Aorta (tissue), 5 donors: ENCODE data around the gene SPAG4. TPM values are rescaled to one million over a fixed set of nuclear protein-coding genes. Genes with fewer than 3 reads are reported as not detected.

Experiments used
- ATAC-seq: fragments of 200-7000 bp; cut with Tn5 transposase; one replicate; pipeline ENCODE4 v1.9.1; 2022; ENCODE audit warnings: moderate library complexity; ENCODE audit not compliant: low FRiP score
- DNase-seq, 2 donors: peaks; one replicate each; pipeline ENCODE4 v3.0.0-alpha.2; 2020
- H3K27ac ChIP-seq, 2 donors: one replicate each; pipeline ENCODE4 v1.5.1; 2013; ENCODE audit warnings: low read length in 2 of 2, mild to moderate bottlenecking in 2 of 2, moderate library complexity in 2 of 2, control low read depth in 1 of 2, inconsistent platforms in 1 of 2, low read depth in 1 of 2
- H3K27me3 ChIP-seq, 2 donors: one replicate each; pipeline ENCODE4 v1.6.1; 2013; ENCODE audit warnings: control low read depth in 1 of 2, low read length in 1 of 2, mild to moderate bottlenecking in 1 of 2, moderate library complexity in 1 of 2; ENCODE audit not compliant: insufficient read depth in 2 of 2, control insufficient read depth in 1 of 2
- H3K36me3 ChIP-seq, 2 donors: one replicate each; pipeline ENCODE4 v1.6.1; 2013; ENCODE audit warnings: control low read depth in 1 of 2, low read length in 1 of 2, mild to moderate bottlenecking in 1 of 2; ENCODE audit not compliant: insufficient read depth in 2 of 2, control insufficient read depth in 1 of 2
- H3K4me1 ChIP-seq, 2 donors: one replicate each; pipeline ENCODE4 v1.6.1; 2013; ENCODE audit warnings: low read length in 2 of 2, control low read depth in 1 of 2, mild to moderate bottlenecking in 1 of 2, moderate library complexity in 1 of 2; ENCODE audit not compliant: insufficient read depth in 2 of 2, control insufficient read depth in 1 of 2
- H3K4me3 ChIP-seq, 2 donors: one replicate each; pipeline ENCODE4 v1.5.1; 2013; ENCODE audit warnings: low read length in 2 of 2, control low read depth in 1 of 2, mild to moderate bottlenecking in 1 of 2
- H3K9me3 ChIP-seq: one replicate; pipeline ENCODE4 v1.6.1; 2013; ENCODE audit warnings: mild to moderate bottlenecking, low read length; ENCODE audit not compliant: control insufficient read depth
- WGBS, 2 donors: extraction: QIAGEN DNeasy Blood & Tissue Kit; methylation state at CpG; one replicate each; pipeline ENCODE4 v1.1.7; 2013; 5-methylcytosine and 5-hydroxymethylcytosine counted together
- intact Hi-C, 2 donors: fragments of 100-400 bp; cut with DNase I; formaldehyde crosslinking; loops; one replicate each; pipeline versions ENCODE4 v1.14.2 to v1.15.0; 2022
- long read RNA-seq, 2 donors: library from polyadenylated mRNA; unstranded; transcript quantifications; one replicate each; pipeline ENCODE4 v2.0.0, GENCODE V29; 2020 to 2021
- polyA plus RNA-seq, 2 donors: library from polyadenylated mRNA; stranded (reverse); fragments of 200-250 nt; gene quantifications; one replicate each; pipeline ENCODE4 v1.2.3, GENCODE V29; 2013
- total RNA-seq, 2 donors: library from RNA; stranded (reverse); fragmentation: NEBNext Ultra II Directional; extraction: Animal tissue kit (Norgen Biotek cat#: 25700); gene quantifications; one replicate each; pipeline ENCODE4 v1.2.1, GENCODE V29; 2021
- donor health status: healthy with polysubstance abuse.
- donor health status: Bipolar disorder and iron deficiency.
- donor health status: DM: no; HTN: no; CAD: no.
- donor health status: DM: no; HTN: no; CAD: no.
- donor health status: DM: yes; HTN: yes; CAD: no.

Gene SPAG4
- total RNA-seq (1 to 10 TPM; 3.3 to 6.0 TPM), polyA plus RNA-seq (1 to 10 TPM; 3.5 to 3.8 TPM)
- long read RNA-seq, donor 1, partial matches to known transcripts = 0 of 3 reads
- long read RNA-seq, donor 1, other reads (novel, unspliced or antisense) = 3 of 3 reads
- long read RNA-seq, donor 2 = 0 reads

- intact Hi-C loops = loop anchor here in 1 of 2 donors (5.0 kb wide), 1 partner anchor 46 kb away; the partner anchor contains the start of genes CPNE1 and RBM12
- WGBS, 2 donors = 1% methylated on average over 57 to 68 of the region's 68 CpGs
- ATAC-seq (peak; percentile 97), DNase-seq (peak; percentile 80 to 100)
- Histone ChIP-seq H3K4me1 (no peaks in the 10 kb centered on the region), H3K27ac (peak within 1 kb of the TSS in 1 of 2 donors; percentile 65), H3K27me3 (no peaks in the 10 kb centered on the region), H3K36me3 (no peaks in the 10 kb centered on the region), H3K9me3 (no peaks in the 10 kb centered on the region), H3K4me3 (peak within 1 kb of the TSS; percentile 6 to 61)
These were observed at the start of gene SPAG4 for GRCh38 chr20:35615667-35616464. Gene SPAG4, plus strand, starts transcription at chr20:35615829. Its CDS starts 175 bp downstream, at chr20:35616004.

- WGBS, 2 donors = 19 to 21% methylated on average over 2 of the region's 2 CpGs
- no peaks in the 10 kb centered on the region for H3K27me3 ChIP-seq
- ATAC-seq = no peak
These were observed 47.0 kb upstream of the SPAG4 start for GRCh38 chr20:35568645-35569044.

GRCh38 chr20:35571555-35571954 is 44.1 kb upstream of the SPAG4 start:
- Histone ChIP-seq H3K9me3 (peaks cover 2% of the 10 kb centered on the region), H3K27ac (no peak overlapping the region), H3K4me3 (no peak overlapping the region), H3K36me3 (no peaks in the 10 kb centered on the region), H3K4me1 (no peaks in the 10 kb centered on the region), H3K27me3 (no peaks in the 10 kb centered on the region)
- ATAC-seq = no peak
- intact Hi-C loops = no loop called here
- no peak for DNase-seq

More at GRCh38 chr20:35568645-35569044, 47.0 kb upstream of the SPAG4 start:
- Histone ChIP-seq H3K27ac (no peak overlapping the region), H3K4me3 (no peak overlapping the region), H3K36me3 (no peaks in the 10 kb centered on the region), H3K9me3 (peaks cover 2% of the 10 kb centered on the region), H3K4me1 (no peaks in the 10 kb centered on the region)
- DNase-seq = peak in 1 of 2 donors; percentile 5
- intact Hi-C loops = no loop called here

GRCh38 chr20:35572838-35573237 is 42.8 kb upstream of the SPAG4 start:
- H3K9me3 ChIP-seq = peaks cover 2% of the 10 kb centered on the region
- no peaks in the 10 kb centered on the region for H3K36me3 ChIP-seq
- no peak overlapping the region for H3K4me3 ChIP-seq
- no peak overlapping the region for H3K27ac ChIP-seq
- DNase-seq (peak in 1 of 2 donors; percentile 9), ATAC-seq (no peak)
- H3K4me1 ChIP-seq = no peaks in the 10 kb centered on the region
- intact Hi-C loops = no loop called here
- H3K27me3 ChIP-seq = no peaks in the 10 kb centered on the region
- 91 to 98% methylated on average over 4 of the region's 4 CpGs for WGBS, 2 donors

GRCh38 chr20:35575958-35576357 is 39.7 kb upstream of the SPAG4 start:
- ATAC-seq (no peak), DNase-seq (peak in 1 of 2 donors; percentile 23)
- Histone ChIP-seq H3K27ac (no peak overlapping the region), H3K9me3 (peaks cover 2% of the 10 kb centered on the region), H3K27me3 (no peaks in the 10 kb centered on the region), H3K4me1 (no peaks in the 10 kb centered on the region), H3K36me3 (no peaks in the 10 kb centered on the region), H3K4me3 (no peak overlapping the region)
- WGBS, 2 donors = 73 to 75% methylated on average over 4 of the region's 4 CpGs
- intact Hi-C loops = no loop called here

GRCh38 chr20:35576816-35577215 is 38.8 kb upstream of the SPAG4 start:
- no peaks in the 10 kb centered on the region for H3K27me3 ChIP-seq
- 45 to 49% methylated on average over 3 of the region's 3 CpGs for WGBS, 2 donors
- ATAC-seq = no peak
- H3K4me1 ChIP-seq = no peaks in the 10 kb centered on the region
- H3K4me3 ChIP-seq = no peak overlapping the region
- intact Hi-C loops = no loop called here
- no peak overlapping the region for H3K27ac ChIP-seq
- DNase-seq = no peak
- H3K9me3 ChIP-seq = peaks cover 2% of the 10 kb centered on the region
- H3K36me3 ChIP-seq = no peaks in the 10 kb centered on the region

- Histone ChIP-seq H3K9me3 (peaks cover 1% of the 10 kb centered on the region), H3K4me1 (no peaks in the 10 kb centered on the region), H3K36me3 (no peaks in the 10 kb centered on the region), H3K27ac (no peak overlapping the region), H3K27me3 (no peaks in the 10 kb centered on the region), H3K4me3 (no peak overlapping the region)
- intact Hi-C loops = no loop called here
- whole genome bisulfite sequencing, 2 donors = 87 to 89% methylated on average over 8 of the region's 8 CpGs
- DNase-seq = peak in 1 of 2 donors; percentile 48
- ATAC-seq = no peak
These were observed 37.2 kb upstream of the SPAG4 start for GRCh38 chr20:35578469-35578868.

GRCh38 chr20:35579196-35579595 is 36.4 kb upstream of the SPAG4 start:
- ATAC-seq (no peak), DNase-seq (peak in 1 of 2 donors; percentile 38)
- Histone ChIP-seq H3K4me3 (no peak overlapping the region), H3K36me3 (no peaks in the 10 kb centered on the region), H3K9me3 (peaks cover 1% of the 10 kb centered on the region), H3K27ac (no peak overlapping the region), H3K4me1 (no peaks in the 10 kb centered on the region), H3K27me3 (no peaks in the 10 kb centered on the region)
- WGBS, 2 donors = 93 to 95% methylated on average over 6 of the region's 6 CpGs
- intact Hi-C loops = no loop called here

- peaks cover 1% of the 10 kb centered on the region for H3K9me3 ChIP-seq
- no peaks in the 10 kb centered on the region for H3K27me3 ChIP-seq
- WGBS, 2 donors = 88% methylated on average over 7 of the region's 7 CpGs
- no peaks in the 10 kb centered on the region for H3K4me1 ChIP-seq
- H3K4me3 ChIP-seq = no peak overlapping the region
- intact Hi-C loops = no loop called here
- H3K27ac ChIP-seq = no peak overlapping the region
- no peak for ATAC-seq
- H3K36me3 ChIP-seq = no peaks in the 10 kb centered on the region
- peak in 1 of 2 donors; percentile 31 for DNase-seq
These were observed 33.5 kb upstream of the SPAG4 start for GRCh38 chr20:35582131-35582530.
